Measurements from ENCODE around the gene CIAO2A.
"Not testable (repeated sequence)": the region's sequence is repeated elsewhere in the genome, so short reads cannot be mapped to it uniquely, and the experiment has no call there.

CIAO2A gene

GRCh38 chr15:64093627-64094417 lies at the start of gene CIAO2A:
CIAO2A (minus strand) TSS chr15:64093838; CDS start chr15:64093768, 70 bp downstream.
- peak; percentile 95 for DNase-seq

GRCh38 chr15:64143276-64143675 lies 49.6 kb upstream of the CIAO2A start:
- DNase-seq, result no peak

- DNase-seq, result no peak
Observed at GRCh38 chr15:64141798-64142512, 48.3 kb upstream of the CIAO2A start.

- DNase-seq, result no peak
Observed at GRCh38 chr15:64138331-64138941, 44.8 kb upstream of the CIAO2A start.

GRCh38 chr15:64137226-64137833 lies 43.7 kb upstream of the CIAO2A start:
- DNase-seq, result no peak

GRCh38 chr15:64136347-64136746 lies 42.7 kb upstream of the CIAO2A start:
- DNase-seq, result no peak

- no peak for DNase-seq
Observed at GRCh38 chr15:64134345-64134829, 40.7 kb upstream of the CIAO2A start.

- no peak for DNase-seq
Observed at GRCh38 chr15:64133623-64134344, 40.1 kb upstream of the CIAO2A start.

GRCh38 chr15:64132217-64132616 lies 38.6 kb upstream of the CIAO2A start:
- no peak for DNase-seq

- no peak for DNase-seq
Observed at GRCh38 chr15:64131547-64131946, 37.9 kb upstream of the CIAO2A start.

GRCh38 chr15:64130159-64130558 lies 36.5 kb upstream of the CIAO2A start:
- DNase-seq, result no peak

GRCh38 chr15:64127521-64128270 lies 34.1 kb upstream of the CIAO2A start:
- DNase-seq, result no peak

- no peak for DNase-seq
Observed at GRCh38 chr15:64125978-64126377, 32.3 kb upstream of the CIAO2A start.

- DNase-seq, result no peak
Observed at GRCh38 chr15:64122936-64123351, 29.3 kb upstream of the CIAO2A start.

GRCh38 chr15:64122444-64122843 lies 28.8 kb upstream of the CIAO2A start:
- DNase-seq, result no peak

- DNase-seq, result no peak
Observed at GRCh38 chr15:64121614-64122013, 28.0 kb upstream of the CIAO2A start.

GRCh38 chr15:64120322-64120721 lies 26.7 kb upstream of the CIAO2A start:
- DNase-seq, result not testable (repeated sequence)

- DNase-seq, result no peak
Observed at GRCh38 chr15:64117759-64118487, 24.3 kb upstream of the CIAO2A start.

- DNase-seq, result no peak
Observed at GRCh38 chr15:64112904-64113303, 19.3 kb upstream of the CIAO2A start.

- DNase-seq, result no peak
Observed at GRCh38 chr15:64112073-64112772, 18.6 kb upstream of the CIAO2A start.
